ENCODE results near the gene NKX2-8.
A peak's percentile ranks its signal among the peaks of the same experiment; 100 is the strongest.
"Not testable (repeated sequence)": the region's sequence is repeated elsewhere in the genome, so short reads cannot be mapped to it uniquely, and the experiment has no call there.

The NKX2-8 gene

DNA sequence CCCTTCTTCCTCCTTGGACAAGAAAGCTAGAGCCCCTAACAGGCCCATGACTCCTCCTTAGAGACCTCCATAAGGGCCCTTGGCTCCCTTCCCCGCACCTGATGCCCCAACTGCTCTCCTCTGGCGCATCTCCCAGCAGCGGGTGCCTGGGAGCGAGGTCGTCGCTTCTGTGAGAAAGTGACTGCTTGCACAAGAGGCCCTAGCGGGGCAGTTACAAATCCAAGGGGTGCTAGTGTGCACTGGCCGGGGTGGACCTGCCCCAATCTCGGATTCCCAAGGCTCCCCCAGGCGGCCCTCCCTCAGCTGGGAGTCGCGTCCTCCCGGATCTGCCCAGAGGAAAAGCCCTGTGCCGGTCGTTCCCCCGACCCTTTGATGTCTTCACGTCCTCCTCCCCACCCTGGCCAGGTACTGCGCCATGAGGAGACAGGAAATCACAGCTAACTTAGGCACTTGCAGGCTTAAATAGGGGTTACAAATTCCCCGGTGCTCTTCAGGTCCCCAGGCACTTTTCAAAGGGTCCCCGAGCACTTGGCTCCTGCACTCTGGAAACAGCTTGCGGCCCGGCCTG, 2.8 kb downstream of the NKX2-8 start:
- DNase-seq = no peak

DNA sequence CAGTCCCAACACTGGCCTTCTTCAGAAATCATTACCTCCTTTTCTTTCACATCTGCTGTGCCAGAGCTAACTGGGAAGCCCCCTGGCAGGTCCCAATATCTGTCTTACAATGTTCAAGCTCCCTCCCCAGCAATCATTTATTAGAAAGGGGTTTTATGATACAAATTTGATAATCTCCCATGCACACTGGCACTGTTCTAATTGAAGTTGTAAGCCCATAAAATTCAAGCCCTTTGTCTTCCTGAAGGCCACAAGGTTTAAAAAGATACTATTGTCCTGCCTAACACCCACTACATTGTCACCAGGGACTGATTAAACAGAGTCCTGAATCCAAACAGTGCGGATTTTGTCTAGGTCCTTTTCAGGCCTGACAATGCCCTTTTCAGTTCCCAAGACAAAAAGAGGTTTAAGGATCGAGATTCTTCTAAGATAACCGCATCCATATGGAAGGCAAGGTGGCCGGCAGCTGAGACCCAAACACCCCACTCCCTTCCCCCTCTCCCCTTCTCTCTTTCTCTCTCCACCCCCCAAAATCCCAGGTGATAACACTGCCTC, 3.3 kb downstream of the NKX2-8 start:
- no peak for DNase-seq

- no peak for DNase-seq
These were observed 12.3 kb downstream of the NKX2-8 start for GRCh38 chr14:36570065-36570464.

DNA sequence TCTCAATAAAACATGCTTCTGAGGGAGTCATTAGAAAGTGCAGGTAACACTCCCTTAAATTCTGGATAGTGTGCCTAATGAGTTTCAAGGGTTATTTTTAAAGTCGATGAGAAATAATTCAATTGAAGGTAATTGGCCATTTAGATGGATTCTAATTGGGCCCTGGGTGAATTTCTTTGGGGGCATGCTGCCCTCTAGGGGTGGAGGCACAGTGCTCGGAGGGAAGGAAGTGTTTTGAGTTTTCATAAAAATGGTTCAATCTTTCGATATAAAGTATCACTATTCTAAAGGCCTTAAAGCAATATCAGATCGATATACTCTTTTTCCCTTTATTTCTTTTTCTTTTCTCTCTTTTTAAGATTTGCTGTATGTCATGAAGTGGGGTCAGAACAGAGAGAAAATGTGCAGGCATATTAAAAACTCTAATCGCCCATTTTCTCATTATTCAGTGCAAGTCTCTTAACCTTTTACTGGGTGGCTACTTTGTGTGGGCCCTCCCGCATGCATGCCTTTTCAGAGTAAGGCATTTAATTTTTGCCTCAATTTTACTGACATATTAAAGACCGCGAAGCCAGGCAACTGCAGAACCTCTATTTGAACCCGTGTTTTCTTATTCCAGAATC, 25.5 kb downstream of the NKX2-8 start:
- peak; percentile 30 for DNase-seq

GRCh38 chr14:36555998-36556743, 26.2 kb downstream of the NKX2-8 start:
- no peak for DNase-seq

DNA sequence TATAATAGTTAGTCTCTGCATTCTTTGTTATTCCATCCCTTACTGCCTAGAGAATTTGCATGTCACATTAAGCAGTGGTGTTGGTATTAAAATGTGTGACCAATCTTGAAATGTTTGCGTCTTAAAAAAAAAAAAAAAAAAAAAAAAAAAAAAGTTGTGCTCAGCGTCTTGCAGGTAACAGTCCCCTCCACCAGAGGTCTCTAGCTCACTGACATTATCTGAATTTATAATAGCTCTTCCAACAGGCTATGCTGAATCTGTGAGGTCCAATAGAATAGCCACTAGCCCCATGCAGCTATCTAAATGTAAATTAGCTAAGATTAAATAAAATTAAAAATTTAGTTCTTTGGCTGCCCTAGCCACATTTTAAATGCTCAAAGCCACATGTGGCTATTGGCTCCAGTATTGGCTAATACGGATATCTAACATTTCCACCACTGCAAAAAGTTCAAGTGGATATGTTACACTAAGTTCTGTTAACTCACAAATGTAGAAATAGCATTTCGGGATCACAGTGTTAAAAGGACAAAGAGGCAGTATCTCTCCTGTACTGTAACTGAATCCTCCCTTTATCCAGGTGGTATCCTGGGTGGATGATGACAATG, 28.7 kb downstream of the NKX2-8 start:
- DNase-seq = peak; percentile 55

DNA sequence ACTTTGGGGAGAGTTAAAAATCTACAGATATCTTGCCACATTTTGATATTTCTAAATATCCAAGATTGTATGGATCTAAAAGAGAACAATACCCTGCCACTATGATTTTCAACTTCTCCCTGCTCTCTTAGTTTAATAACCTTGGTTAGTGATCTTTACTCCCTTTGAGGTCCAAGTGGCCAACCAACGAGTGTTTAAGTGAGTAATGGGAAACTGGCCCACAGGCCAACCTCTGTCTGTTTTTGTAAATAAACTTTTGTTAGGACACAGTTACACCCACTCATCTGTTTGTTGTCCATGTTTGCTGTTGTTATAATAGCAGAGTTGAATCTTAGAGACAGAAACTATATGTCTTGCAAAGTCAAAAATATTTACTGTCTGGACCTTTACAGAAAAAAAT, 31.5 kb downstream of the NKX2-8 start:
- no peak for DNase-seq

GRCh38 chr14:36544280-36544679, 38.1 kb downstream of the NKX2-8 start:
- not testable (repeated sequence) for DNase-seq

DNA sequence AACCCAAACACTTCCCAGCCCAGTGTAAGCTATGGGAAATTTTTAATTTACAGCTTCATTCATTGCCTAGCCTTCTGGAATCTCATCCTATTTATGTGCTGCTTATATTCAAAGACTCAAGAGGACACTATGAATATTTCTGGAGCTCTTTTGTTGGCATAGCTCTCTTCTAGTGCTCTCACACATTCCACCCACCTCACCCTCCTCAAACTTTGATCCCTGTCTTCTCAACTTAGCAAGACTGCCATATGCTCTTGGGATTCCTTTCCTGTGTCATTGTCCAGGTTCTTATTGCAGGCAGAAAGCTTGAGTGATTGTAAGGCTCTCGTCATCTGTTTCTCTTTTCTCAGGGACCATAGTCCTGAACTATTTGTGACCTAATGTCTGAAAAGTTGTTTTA, 44.4 kb downstream of the NKX2-8 start:
- DNase-seq = no peak

Measured in hematopoietic multipotent progenitor cell treated with erythropoietin and hydrocortisone succinate and interleukin-3 and kit ligand, for 8 days (in vitro differentiated cells).